Suppressor macrophage treated with lipopolysaccharide for 4 hours (primary cell): ENCODE data around the gene TMEM151A.
"Not testable (repeated sequence)": the region's sequence is repeated elsewhere in the genome, so short reads cannot be mapped to it uniquely, and the experiment has no call there.

ENCODE experiments used
- DNase-seq: peaks from one replicate; pipeline ENCODE4 v3.0.0-alpha.2; 2020

TMEM151A gene

GRCh38 chr11:66291706-66292542 is at the start of gene TMEM151A:
TSS of gene TMEM151A (plus strand) at chr11:66291894. CDS start at chr11:66292014, 120 bp downstream.
- no peak for DNase-seq

DNA sequence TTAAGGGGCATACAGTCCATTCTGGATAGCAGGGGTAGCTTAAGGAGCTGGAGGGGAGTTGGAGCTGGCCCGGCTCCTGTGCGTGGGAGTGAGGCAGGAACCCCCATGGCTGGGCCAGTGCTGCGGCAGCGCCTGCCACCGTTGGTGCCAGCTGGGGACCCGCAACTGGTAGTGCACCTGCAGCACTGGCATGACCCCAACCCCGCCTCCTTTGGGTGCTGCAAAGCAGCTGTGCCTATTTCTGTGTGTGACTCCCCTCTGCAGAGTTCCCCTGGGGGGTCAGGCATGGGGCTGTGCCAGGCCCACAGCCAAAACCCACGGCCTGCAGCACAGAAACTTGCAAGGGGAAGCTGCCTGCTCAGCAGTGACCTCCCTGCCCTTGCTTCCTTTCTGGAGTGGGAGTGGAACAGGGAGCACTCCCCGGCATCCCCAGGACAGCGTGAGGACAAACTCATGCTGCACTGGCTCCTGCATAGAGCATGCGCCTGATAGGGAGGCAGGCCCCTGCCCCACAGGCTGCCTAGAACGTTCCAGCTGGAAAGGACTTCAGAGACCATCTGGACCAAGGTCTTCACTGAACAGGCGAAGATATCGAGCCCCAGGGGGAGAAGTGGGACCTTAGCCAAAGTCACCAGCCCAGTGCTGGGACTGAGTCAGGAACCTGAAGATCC is 49.5 kb upstream of the TMEM151A start:
- DNase-seq = no peak

DNA sequence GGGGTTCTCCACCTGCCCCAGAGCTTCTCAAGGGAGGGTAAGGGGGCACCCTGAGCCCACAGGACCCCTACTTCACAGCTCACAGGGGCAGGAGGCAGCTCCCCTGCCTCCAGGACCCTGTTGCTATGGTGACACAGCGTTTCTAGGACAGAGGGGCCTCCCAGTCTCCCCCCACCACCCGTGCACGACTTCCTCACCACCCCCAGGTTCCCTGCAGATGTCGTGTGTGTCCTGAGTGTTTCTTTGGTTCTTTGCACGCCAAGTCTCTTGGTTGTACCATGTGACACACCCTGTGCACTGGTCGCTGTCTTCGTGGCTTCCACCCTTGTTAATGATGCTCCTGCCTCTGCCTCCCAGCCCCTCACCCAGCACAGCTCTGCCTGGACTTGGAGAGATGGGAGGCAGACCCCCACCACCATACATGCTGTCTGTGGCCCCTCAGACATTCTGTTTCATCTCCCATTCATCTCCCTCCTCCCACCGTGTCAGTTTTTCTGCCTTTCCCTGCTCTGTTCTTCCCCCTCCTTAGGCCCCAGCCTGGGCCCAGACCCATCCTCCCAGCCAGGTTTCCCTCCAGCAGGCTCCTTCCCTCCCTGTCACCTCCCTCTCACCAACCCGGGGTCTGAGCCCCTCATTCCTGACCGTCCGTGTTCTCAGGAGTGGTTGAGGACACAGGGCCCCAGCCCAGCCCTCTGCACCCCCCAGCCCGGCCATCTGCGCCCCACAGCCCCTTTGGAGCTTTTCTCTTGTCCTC is 47.7 kb upstream of the TMEM151A start:
- no peak for DNase-seq

GRCh38 chr11:66247295-66247694 is 44.4 kb upstream of the TMEM151A start:
- DNase-seq = no peak

DNA sequence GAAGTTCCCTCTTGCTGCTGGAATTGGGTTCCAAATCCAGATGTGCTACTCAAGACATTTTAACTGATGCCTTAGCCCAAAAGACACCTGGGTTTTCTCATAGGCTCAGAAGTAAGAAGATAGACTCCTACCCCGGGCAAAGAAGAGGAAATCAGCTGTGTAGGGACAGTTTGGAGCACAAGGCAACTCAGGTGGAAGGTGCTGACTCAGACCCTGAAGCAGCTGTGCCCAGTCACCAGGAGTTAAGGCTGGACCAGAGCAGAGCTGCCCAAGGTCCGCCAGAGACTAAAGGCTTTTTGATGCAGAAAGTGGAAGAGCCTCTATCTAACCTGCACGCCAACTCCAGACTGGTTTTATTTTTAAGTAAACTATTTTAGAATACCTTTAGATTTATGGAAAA is 43.9 kb upstream of the TMEM151A start:
- no peak for DNase-seq

DNA sequence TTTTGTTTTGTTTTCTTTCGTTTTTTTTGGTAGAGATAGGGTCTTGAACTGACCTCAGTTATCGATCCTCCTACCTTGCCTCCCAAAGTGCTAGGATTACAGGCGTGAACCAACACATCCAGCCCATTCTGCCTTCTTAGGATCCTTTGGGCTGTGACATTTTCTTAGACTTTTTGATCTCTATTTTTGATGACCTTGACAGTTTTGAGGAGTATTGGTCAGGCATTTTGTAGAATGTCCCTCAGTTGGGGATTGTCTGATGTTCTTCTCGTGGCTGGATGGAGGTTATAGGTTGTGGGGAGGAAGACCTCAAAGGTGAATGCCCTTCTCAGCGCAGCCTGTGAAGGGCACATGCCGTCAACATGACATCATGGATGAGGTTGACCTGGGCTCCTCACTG is 42.8 kb upstream of the TMEM151A start:
- no peak for DNase-seq

GRCh38 chr11:66251809-66252208 is 39.9 kb upstream of the TMEM151A start:
- no peak for DNase-seq

DNA sequence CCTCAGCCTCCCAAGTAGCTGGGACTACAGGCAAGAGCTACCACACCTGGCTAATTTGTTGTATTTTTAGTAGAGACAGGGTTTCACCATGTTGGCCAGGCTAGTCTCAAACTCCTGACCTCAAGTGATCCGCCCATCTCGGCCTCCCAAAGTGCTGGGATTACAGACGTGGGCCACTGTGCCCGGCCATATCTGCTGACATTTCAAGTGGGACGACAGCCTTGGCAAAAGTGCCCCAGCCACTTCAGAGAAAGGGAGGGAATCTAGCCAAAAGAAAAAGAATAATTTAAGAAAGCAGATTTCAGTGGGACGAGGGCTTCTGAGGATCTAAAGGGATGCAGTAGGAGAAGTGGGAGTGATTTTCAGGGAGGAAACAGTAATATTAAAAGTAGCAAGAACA is 38.6 kb upstream of the TMEM151A start:
- DNase-seq = not testable (repeated sequence)

DNA sequence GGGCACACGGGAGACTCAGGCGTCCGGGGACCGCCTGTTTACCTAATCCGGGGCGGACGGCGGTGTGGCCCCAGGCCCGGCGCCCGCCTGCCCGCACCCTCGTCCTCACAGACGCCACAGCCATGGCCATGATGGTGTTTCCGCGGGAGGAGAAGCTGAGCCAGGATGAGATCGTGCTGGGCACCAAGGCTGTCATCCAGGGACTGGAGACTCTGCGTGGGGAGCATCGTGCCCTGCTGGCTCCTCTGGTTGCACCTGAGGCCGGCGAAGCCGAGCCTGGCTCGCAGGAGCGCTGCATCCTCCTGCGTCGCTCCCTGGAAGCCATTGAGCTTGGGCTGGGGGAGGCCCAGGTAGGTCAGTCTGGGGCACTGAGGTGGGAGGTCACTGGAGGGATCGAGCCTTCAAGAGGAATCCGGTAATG is 33.2 kb upstream of the TMEM151A start:
- no peak for DNase-seq

DNA sequence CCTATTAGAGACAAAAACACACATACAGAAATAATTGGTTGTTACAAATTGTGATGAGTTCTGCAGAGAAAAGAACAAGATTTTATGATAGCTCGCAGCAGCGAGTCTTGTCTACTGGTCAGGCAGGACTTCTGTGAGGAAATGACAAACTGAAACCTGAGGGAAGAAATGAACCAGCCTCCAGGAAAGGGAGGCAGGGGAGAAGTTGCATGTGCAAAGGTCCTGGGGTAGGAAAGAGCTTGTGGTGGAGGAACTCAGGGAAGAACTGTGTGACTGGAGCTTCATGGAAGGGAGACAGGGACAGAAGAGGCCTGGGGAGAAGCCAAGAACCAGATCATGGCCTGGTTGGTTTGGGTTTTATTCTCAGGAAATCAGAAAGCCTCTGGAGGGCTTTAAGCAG is 32.5 kb upstream of the TMEM151A start:
- DNase-seq = no peak

- DNase-seq = no peak
Observed at GRCh38 chr11:66259956-66260355, 31.7 kb upstream of the TMEM151A start.

DNA sequence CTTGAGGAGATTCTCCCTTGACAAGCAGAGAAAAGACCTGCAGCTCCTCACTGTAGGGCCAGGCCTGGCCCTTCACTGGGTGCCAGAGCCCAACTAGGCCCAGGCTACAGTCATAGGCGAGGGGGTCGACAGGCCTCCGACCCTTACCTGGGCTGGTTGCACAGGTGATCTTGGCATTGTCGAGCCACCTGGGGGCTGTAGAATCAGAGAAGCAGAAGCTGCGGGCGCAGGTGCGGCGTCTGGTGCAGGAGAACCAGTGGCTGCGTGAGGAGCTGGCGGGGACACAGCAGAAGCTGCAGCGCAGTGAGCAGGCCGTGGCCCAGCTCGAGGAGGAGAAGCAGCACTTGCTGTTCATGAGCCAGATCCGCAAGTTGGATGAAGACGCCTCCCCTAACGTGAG is 30.1 kb upstream of the TMEM151A start:
- no peak for DNase-seq

GRCh38 chr11:66262191-66262590 is 29.5 kb upstream of the TMEM151A start:
- DNase-seq = no peak

DNA sequence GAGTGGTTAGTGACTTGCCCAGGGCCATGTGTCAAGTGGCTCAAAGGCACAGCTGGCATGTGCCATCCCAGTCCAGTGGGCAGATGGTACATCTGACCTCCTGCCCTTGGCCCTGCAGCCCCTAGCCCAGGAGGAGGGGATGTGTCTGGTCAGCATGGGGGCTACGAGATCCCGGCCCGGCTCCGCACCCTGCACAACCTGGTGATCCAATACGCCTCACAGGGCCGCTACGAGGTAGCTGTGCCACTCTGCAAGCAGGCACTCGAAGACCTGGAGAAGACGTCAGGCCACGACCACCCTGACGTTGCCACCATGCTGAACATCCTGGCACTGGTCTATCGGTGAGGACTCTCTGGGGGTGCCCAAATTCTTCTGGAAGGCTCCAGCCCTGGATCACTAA is 29.0 kb upstream of the TMEM151A start:
- DNase-seq = no peak

GRCh38 chr11:66263231-66263630 is 28.5 kb upstream of the TMEM151A start:
- no peak for DNase-seq

- DNase-seq = no peak
Observed at GRCh38 chr11:66263785-66264184, 27.9 kb upstream of the TMEM151A start.

- no peak for DNase-seq
Observed at GRCh38 chr11:66264383-66264782, 27.3 kb upstream of the TMEM151A start.

- no peak for DNase-seq
Observed at GRCh38 chr11:66264914-66265313, 26.8 kb upstream of the TMEM151A start.

- no peak for DNase-seq
Observed at GRCh38 chr11:66265531-66266377, 25.9 kb upstream of the TMEM151A start.

DNA sequence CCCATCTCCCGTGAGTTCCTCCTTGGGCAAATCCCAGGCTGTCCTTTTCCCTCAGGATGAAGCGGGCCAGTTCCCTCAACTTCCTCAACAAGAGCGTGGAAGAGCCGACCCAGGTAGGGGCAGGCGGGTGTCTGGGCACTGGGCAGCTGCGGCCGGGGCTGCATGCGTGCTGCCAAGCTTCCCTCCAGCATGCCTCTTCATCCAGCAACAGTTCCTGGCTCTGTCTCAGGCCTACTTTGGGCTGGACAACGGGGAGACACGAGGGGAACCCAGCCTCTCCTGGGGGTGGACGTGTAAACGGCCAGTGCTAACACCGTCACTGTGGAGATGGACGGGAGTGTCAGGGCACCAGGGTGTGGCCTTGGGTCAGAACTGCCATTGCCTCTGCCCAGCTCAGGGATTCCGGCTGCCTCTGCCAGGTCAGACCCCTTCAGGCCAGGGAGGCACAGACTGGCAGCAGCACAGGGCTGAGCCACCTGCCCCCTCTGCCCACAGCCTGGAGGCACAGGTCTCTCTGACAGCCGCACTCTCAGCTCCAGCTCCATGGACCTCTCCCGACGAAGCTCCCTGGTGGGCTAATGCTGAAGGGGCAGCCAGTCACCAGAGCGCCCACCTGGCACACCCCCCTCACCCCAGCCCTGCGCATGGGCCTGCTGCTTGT is 25.2 kb upstream of the TMEM151A start:
- no peak for DNase-seq

GRCh38 chr11:66267039-66267378 is 24.7 kb upstream of the TMEM151A start:
- no peak for DNase-seq
